ENCODE results near the gene MAGEA4.

Gene MAGEA4

GRCh38 chrX:151880895-151881294 lies 31.8 kb upstream of the MAGEA4 start:
- TF ChIP-seq CTCF (conservative IDR thresholded peaks at IDR 0.05; ENCODE audit: low read length), result no peak
- no peak for DNase-seq (ENCODE audit: low read depth)
- H3K4me3 ChIP-seq (ENCODE audit: low read length), result no peak overlapping the region

- H3K4me3 ChIP-seq (ENCODE audit: low read length), result no peak overlapping the region
- TF ChIP-seq CTCF (conservative IDR thresholded peaks at IDR 0.05; ENCODE audit: low read length), result no peak
- no peak for DNase-seq (ENCODE audit: low read depth)
These were observed 23.3 kb upstream of the MAGEA4 start for GRCh38 chrX:151889421-151889820.

GRCh38 chrX:151896734-151897474 lies 15.8 kb upstream of the MAGEA4 start:
- TF ChIP-seq CTCF (conservative IDR thresholded peaks at IDR 0.05; ENCODE audit: low read length), result no peak
- peak; percentile 75 for DNase-seq (ENCODE audit: low read depth)
- no peak overlapping the region for H3K4me3 ChIP-seq (ENCODE audit: low read length)

GRCh38 chrX:151899622-151900021 lies 13.1 kb upstream of the MAGEA4 start:
- DNase-seq (ENCODE audit: low read depth), result peak; percentile 25
- no peak for TF ChIP-seq CTCF (conservative IDR thresholded peaks at IDR 0.05; ENCODE audit: low read length)
- H3K4me3 ChIP-seq (ENCODE audit: low read length), result no peak overlapping the region

GRCh38 chrX:151901826-151902225 lies 10.9 kb upstream of the MAGEA4 start:
- DNase-seq (ENCODE audit: low read depth), result peak; percentile 26
- H3K4me3 ChIP-seq (ENCODE audit: low read length), result no peak overlapping the region
- TF ChIP-seq CTCF (conservative IDR thresholded peaks at IDR 0.05; ENCODE audit: low read length), result 0 out of 2 replicates have a peak, but pooled peaks have one; percentile 15

- TF ChIP-seq CTCF (conservative IDR thresholded peaks at IDR 0.05; ENCODE audit: low read length), result no peak
- H3K4me3 ChIP-seq (ENCODE audit: low read length), result no peak overlapping the region
- DNase-seq (ENCODE audit: low read depth), result peak; percentile 89
These were observed 9.7 kb upstream of the MAGEA4 start for GRCh38 chrX:151902813-151903591.

GRCh38 chrX:151904989-151905388 lies 7.7 kb upstream of the MAGEA4 start:
- no peak for DNase-seq (ENCODE audit: low read depth)
- no peak for TF ChIP-seq CTCF (conservative IDR thresholded peaks at IDR 0.05; ENCODE audit: low read length)
- H3K4me3 ChIP-seq (ENCODE audit: low read length), result no peak overlapping the region
